ENCODE results near the gene LAMA5.

Gene LAMA5

GRCh38 chr20:62262064-62262463 is 105.0 kb downstream of the LAMA5 start:
- no peaks in the 10 kb centered on the region for H3K9me2 ChIP-seq (replicated peaks; ENCODE audit: insufficient read depth, low read length)
- no peak overlapping the region for H3K9ac ChIP-seq (ENCODE audit: low read length)
- H2AFZ ChIP-seq (ENCODE audit: low read length): no peak overlapping the region
- no peaks in the 10 kb centered on the region for H3K4me1 ChIP-seq (ENCODE audit: low read length)
- H3K79me2 ChIP-seq (ENCODE audit: low read length): no peaks in the 10 kb centered on the region
- no peaks in the 10 kb centered on the region for H3K36me3 ChIP-seq (replicated peaks; ENCODE audit: insufficient read depth, low read length)
- H3K9me3 ChIP-seq (replicated peaks; ENCODE audit: insufficient read depth, low read length): no peaks in the 10 kb centered on the region
- H4K20me1 ChIP-seq (ENCODE audit: insufficient read depth, low read length): no peaks in the 10 kb centered on the region
- DNase-seq: no peak
- H3F3A ChIP-seq (ENCODE audit: insufficient read depth, low read length): no peaks in the 10 kb centered on the region
- no peak overlapping the region for H3K4me2 ChIP-seq (ENCODE audit: low read depth, low read length)
- no peak for TF ChIP-seq EZH2 (optimal IDR thresholded peaks at IDR 0.05; ENCODE audit: low read depth, low read length)
- no peak for TF ChIP-seq CTCF (IDR thresholded peaks at IDR 0.05; ENCODE audit: low read length)
- no peak for TF ChIP-seq EZH2phosphoT487 (IDR thresholded peaks at IDR 0.05; ENCODE audit: low read length)
- no peaks in the 10 kb centered on the region for H3K27me3 ChIP-seq (replicated peaks; ENCODE audit: insufficient read depth, low read length)
- H3K4me3 ChIP-seq (ENCODE audit: low read length): no peak overlapping the region
- H3K27ac ChIP-seq (ENCODE audit: low read length): no peak overlapping the region

- H3K4me2 ChIP-seq (ENCODE audit: low read depth, low read length): no peak overlapping the region
- H4K20me1 ChIP-seq (ENCODE audit: insufficient read depth, low read length): no peaks in the 10 kb centered on the region
- H3K9me3 ChIP-seq (replicated peaks; ENCODE audit: insufficient read depth, low read length): no peaks in the 10 kb centered on the region
- no peak overlapping the region for H3K4me3 ChIP-seq (ENCODE audit: low read length)
- H2AFZ ChIP-seq (ENCODE audit: low read length): no peak overlapping the region
- H3K79me2 ChIP-seq (ENCODE audit: low read length): 0 out of 2 replicates have a peak, but pooled peaks cover 3% of the 10 kb centered on the region
- TF ChIP-seq CTCF (IDR thresholded peaks at IDR 0.05; ENCODE audit: low read length) (no peak), EZH2 (optimal IDR thresholded peaks at IDR 0.05; ENCODE audit: low read depth, low read length) (no peak), EZH2phosphoT487 (IDR thresholded peaks at IDR 0.05; ENCODE audit: low read length) (no peak)
- no peaks in the 10 kb centered on the region for H3K27me3 ChIP-seq (replicated peaks; ENCODE audit: insufficient read depth, low read length)
- H3K9me2 ChIP-seq (replicated peaks; ENCODE audit: insufficient read depth, low read length): no peaks in the 10 kb centered on the region
- H3K27ac ChIP-seq (ENCODE audit: low read length): no peak overlapping the region
- H3K9ac ChIP-seq (ENCODE audit: low read length): no peak overlapping the region
- H3K4me1 ChIP-seq (ENCODE audit: low read length): no peaks in the 10 kb centered on the region
- DNase-seq: no peak
- no peaks in the 10 kb centered on the region for H3F3A ChIP-seq (ENCODE audit: insufficient read depth, low read length)
- H3K36me3 ChIP-seq (replicated peaks; ENCODE audit: insufficient read depth, low read length): no peaks in the 10 kb centered on the region
Observed at GRCh38 chr20:62259294-62259565, 107.9 kb downstream of the LAMA5 start.

All from MM.1S (cell line).